Left renal pelvis (tissue), 4 donors: ENCODE measurements around the gene SMURF1. TPM values are rescaled to one million over a fixed set of nuclear protein-coding genes. Genes with fewer than 3 reads are reported as not detected.
"Not testable (repeated sequence)": the region's sequence is repeated elsewhere in the genome, so short reads cannot be mapped to it uniquely, and the experiment has no call there.

ENCODE experiments used
- DNase-seq, 4 donors: peaks; one replicate each; pipeline ENCODE4 v3.0.0-alpha.2; 2013; ENCODE audit warnings: low read depth in 4 of 4, low spot score in 3 of 4
- polyA plus RNA-seq, 4 donors: library from polyadenylated mRNA; unstranded; fragments of 120-200 nt; gene quantifications; one replicate each; pipeline ENCODE4 v1.2.1, GENCODE V29; 2013; ENCODE audit not compliant: insufficient read length in 4 of 4

The SMURF1 gene
- polyA plus RNA-seq, 4 donors, result 14.7 to 17.8 (median 16.7) TPM

- DNase-seq, result not testable (repeated sequence)
Observed at GRCh38 chr7:99101516-99101915, 42.4 kb downstream of the SMURF1 start.

GRCh38 chr7:99099499-99100077, 44.3 kb downstream of the SMURF1 start:
- no peak for DNase-seq

- no peak for DNase-seq
Observed at GRCh38 chr7:99098824-99099498, 44.9 kb downstream of the SMURF1 start.

- no peak for DNase-seq
Observed at GRCh38 chr7:99098286-99098823, 45.6 kb downstream of the SMURF1 start.

GRCh38 chr7:99097730-99098129, 46.2 kb downstream of the SMURF1 start:
- no peak for DNase-seq

- no peak for DNase-seq
Observed at GRCh38 chr7:99096124-99096887, 47.6 kb downstream of the SMURF1 start.

- DNase-seq, result no peak
Observed at GRCh38 chr7:99095698-99096097, 48.2 kb downstream of the SMURF1 start.

- DNase-seq, result no peak
Observed at GRCh38 chr7:99094401-99094800, 49.5 kb downstream of the SMURF1 start.

GRCh38 chr7:99092064-99092720, 51.7 kb downstream of the SMURF1 start:
- DNase-seq, result no peak

GRCh38 chr7:99090771-99091542, 53.0 kb downstream of the SMURF1 start:
- DNase-seq, result no peak

- no peak for DNase-seq
Observed at GRCh38 chr7:99089914-99090629, 53.8 kb downstream of the SMURF1 start.

- no peak for DNase-seq
Observed at GRCh38 chr7:99086944-99087343, 57.0 kb downstream of the SMURF1 start.

GRCh38 chr7:99086532-99086931, 57.4 kb downstream of the SMURF1 start:
- no peak for DNase-seq

GRCh38 chr7:99083733-99084132, 60.2 kb downstream of the SMURF1 start:
- no peak for DNase-seq

- DNase-seq, result no peak
Observed at GRCh38 chr7:99083068-99083651, 60.7 kb downstream of the SMURF1 start.

GRCh38 chr7:99080679-99081078, 63.2 kb downstream of the SMURF1 start:
- DNase-seq, result no peak

- DNase-seq, result no peak
Observed at GRCh38 chr7:99079104-99079503, 64.8 kb downstream of the SMURF1 start.

GRCh38 chr7:99078416-99078815, 65.5 kb downstream of the SMURF1 start:
- DNase-seq, result no peak

- DNase-seq, result no peak
Observed at GRCh38 chr7:99076615-99077014, 67.3 kb downstream of the SMURF1 start.
